ENCODE data around the gene SHISA6.
"Not testable (repeated sequence)": the region's sequence is repeated elsewhere in the genome, so short reads cannot be mapped to it uniquely, and the experiment has no call there.

Gene SHISA6

DNA sequence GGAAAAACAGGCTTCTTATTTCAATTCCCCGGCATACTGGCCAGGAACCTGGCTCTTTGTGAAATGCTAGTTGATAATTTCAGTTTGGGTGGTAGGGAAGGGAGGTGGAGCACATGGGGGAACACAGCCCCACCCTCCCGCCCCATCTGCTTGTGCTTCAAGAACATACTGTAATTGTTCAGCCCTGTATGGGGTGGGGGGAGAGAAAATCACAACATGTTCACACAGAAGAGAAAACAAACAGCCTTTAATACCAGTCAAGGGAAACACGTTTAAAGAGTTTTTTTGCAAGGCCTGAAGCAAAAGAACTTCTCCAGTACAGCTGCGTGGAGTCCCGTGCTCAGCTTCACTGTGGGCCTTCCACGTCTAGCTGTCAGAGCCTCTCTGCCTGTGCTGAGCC lies 59.7 kb downstream of the SHISA6 start:
- no peaks in the 10 kb centered on the region for H3K27me3 ChIP-seq (ENCODE audit: low read length)
- H3F3A ChIP-seq (ENCODE audit: insufficient read depth), result no peaks in the 10 kb centered on the region
- H4K20me1 ChIP-seq (ENCODE audit: low read depth, low read length), result no peaks in the 10 kb centered on the region
- no peak overlapping the region for H3K27ac ChIP-seq (ENCODE audit: low read depth, low read length)
- H3K4me3 ChIP-seq (ENCODE audit: insufficient read depth, low read length, poor library complexity, severe bottlenecking), result no peak overlapping the region
- no peaks in the 10 kb centered on the region for H3K9me3 ChIP-seq (ENCODE audit: insufficient read depth, low read length)
- H3K9ac ChIP-seq (ENCODE audit: low read length), result no peak overlapping the region
- no peaks in the 10 kb centered on the region for H3K36me3 ChIP-seq (ENCODE audit: low read length)
- no peak overlapping the region for H2AFZ ChIP-seq (ENCODE audit: low read depth, low read length, severe bottlenecking)
- no peaks in the 10 kb centered on the region for H3K9me2 ChIP-seq (replicated peaks; ENCODE audit: insufficient read depth, low read length)
- TF ChIP-seq EZH2phosphoT487 (conservative IDR thresholded peaks at IDR 0.05; ENCODE audit: low read length), result no peak
- no peaks in the 10 kb centered on the region for H3K79me2 ChIP-seq (ENCODE audit: insufficient read depth, low read length)
- no peak overlapping the region for H3K4me2 ChIP-seq (ENCODE audit: low read depth, low read length, poor library complexity, severe bottlenecking)

- H3K9me2 ChIP-seq (replicated peaks; ENCODE audit: insufficient read depth, low read length); H3K79me2 ChIP-seq (ENCODE audit: insufficient read depth, low read length); H3K27ac ChIP-seq (ENCODE audit: low read depth, low read length); H3F3A ChIP-seq (ENCODE audit: insufficient read depth); H4K20me1 ChIP-seq (ENCODE audit: low read depth, low read length); H3K9ac ChIP-seq (ENCODE audit: low read length); H3K9me3 ChIP-seq (ENCODE audit: insufficient read depth, low read length); H3K36me3 ChIP-seq (ENCODE audit: low read length); H3K4me3 ChIP-seq (ENCODE audit: insufficient read depth, low read length, poor library complexity, severe bottlenecking); H2AFZ ChIP-seq (ENCODE audit: low read depth, low read length, severe bottlenecking); H3K27me3 ChIP-seq (ENCODE audit: low read length); H3K4me2 ChIP-seq (ENCODE audit: low read depth, low read length, poor library complexity, severe bottlenecking): not testable (repeated sequence)
These were observed 60.9 kb downstream of the SHISA6 start for GRCh38 chr17:11301874-11302273.

DNA sequence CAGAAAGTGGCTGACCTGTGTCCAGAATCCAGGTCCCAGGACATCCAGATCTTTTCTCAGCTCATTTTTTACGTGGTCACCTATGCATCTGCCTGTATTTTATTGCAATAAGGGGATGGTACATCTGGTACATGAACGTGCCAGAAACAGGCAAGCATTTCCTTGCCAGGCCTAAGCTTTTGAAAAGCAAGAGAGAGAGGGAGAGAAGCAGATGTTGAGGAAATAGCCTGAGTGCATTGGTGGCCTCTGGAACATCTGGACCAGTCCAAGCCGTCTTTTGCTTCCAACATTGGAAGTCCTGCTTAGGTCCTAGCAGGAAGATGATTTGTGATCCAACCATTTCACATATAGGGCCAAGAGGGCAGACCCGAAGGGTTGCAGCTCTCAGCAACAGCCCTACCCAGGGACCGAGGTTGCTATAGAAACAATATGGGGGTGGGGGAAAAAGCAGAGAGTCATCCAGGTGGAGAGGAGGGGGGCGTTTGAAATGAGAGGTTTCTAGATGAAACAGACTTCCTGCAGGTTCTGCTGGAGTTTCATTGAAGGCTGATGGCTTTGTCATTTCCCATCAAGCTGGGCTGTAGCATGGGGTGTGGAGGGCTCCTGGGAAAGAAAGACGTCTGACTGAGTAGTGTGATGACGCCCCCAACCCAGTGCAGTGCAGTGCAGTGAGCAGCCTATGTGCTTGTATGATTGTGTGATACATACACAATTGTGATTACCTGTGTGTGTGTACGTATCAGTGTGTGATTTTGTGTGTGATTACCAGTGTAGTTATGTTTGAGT lies 61.6 kb downstream of the SHISA6 start:
- no peak overlapping the region for H2AFZ ChIP-seq (ENCODE audit: low read depth, low read length, severe bottlenecking)
- no peak overlapping the region for H3K4me3 ChIP-seq (ENCODE audit: insufficient read depth, low read length, poor library complexity, severe bottlenecking)
- TF ChIP-seq CTCF (IDR thresholded peaks at IDR 0.05; ENCODE audit: insufficient read depth, low read length, poor library complexity, severe bottlenecking), result no peak
- no peak for TF ChIP-seq EZH2phosphoT487 (conservative IDR thresholded peaks at IDR 0.05; ENCODE audit: low read length)
- no peaks in the 10 kb centered on the region for H3K27me3 ChIP-seq (ENCODE audit: low read length)
- H3K9me3 ChIP-seq (ENCODE audit: insufficient read depth, low read length), result no peaks in the 10 kb centered on the region
- no peak overlapping the region for H3K27ac ChIP-seq (ENCODE audit: low read depth, low read length)
- no peaks in the 10 kb centered on the region for H4K20me1 ChIP-seq (ENCODE audit: low read depth, low read length)
- no peaks in the 10 kb centered on the region for H3K79me2 ChIP-seq (ENCODE audit: insufficient read depth, low read length)
- H3K36me3 ChIP-seq (ENCODE audit: low read length), result no peaks in the 10 kb centered on the region
- H3K4me2 ChIP-seq (ENCODE audit: low read depth, low read length, poor library complexity, severe bottlenecking), result no peak overlapping the region
- no peak overlapping the region for H3K9ac ChIP-seq (ENCODE audit: low read length)
- no peaks in the 10 kb centered on the region for H3K9me2 ChIP-seq (replicated peaks; ENCODE audit: insufficient read depth, low read length)
- H3F3A ChIP-seq (ENCODE audit: insufficient read depth), result no peaks in the 10 kb centered on the region

DNA sequence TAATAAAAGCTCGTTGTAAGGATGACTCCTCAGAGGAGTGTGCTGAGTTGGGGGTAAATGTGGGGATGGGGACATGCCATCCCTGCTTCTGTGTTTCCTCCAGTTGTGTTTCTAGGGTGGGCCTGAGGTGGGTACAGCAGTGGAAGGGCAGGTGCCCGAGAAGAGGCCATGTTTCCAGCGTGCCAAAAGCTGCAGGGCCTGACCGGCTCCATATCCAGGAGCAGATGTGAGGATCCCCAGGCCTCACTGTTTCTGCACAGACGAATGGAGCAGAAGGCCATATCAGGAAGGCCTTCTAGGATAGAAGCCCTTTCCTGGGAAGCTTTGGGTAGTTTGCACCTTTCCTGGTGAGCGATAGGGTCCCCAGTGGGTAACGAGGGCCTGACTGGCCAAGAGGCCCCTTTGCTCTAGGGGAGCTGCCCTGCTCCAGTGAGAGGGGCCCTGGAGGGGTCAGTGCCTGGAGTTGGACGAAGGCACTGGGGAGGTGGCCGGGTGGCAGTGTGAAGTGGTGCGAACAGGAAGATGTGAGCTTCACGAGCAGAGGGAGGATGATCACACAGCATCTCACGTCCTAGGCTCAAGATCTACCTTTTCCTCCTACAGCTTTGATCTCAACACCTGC lies 62.9 kb downstream of the SHISA6 start:
- Histone ChIP-seq H3K9me2 (replicated peaks; ENCODE audit: insufficient read depth, low read length) (no peaks in the 10 kb centered on the region), H4K20me1 (ENCODE audit: low read depth, low read length) (no peaks in the 10 kb centered on the region), H3K27me3 (ENCODE audit: low read length) (no peaks in the 10 kb centered on the region), H3K79me2 (ENCODE audit: insufficient read depth, low read length) (no peaks in the 10 kb centered on the region), H3K9ac (ENCODE audit: low read length) (no peak overlapping the region), H3K4me2 (ENCODE audit: low read depth, low read length, poor library complexity, severe bottlenecking) (no peak overlapping the region), H3K9me3 (ENCODE audit: insufficient read depth, low read length) (no peaks in the 10 kb centered on the region), H3K4me3 (ENCODE audit: insufficient read depth, low read length, poor library complexity, severe bottlenecking) (no peak overlapping the region), H3K27ac (ENCODE audit: low read depth, low read length) (no peak overlapping the region), H3F3A (ENCODE audit: insufficient read depth) (no peaks in the 10 kb centered on the region), H3K36me3 (ENCODE audit: low read length) (no peaks in the 10 kb centered on the region), H2AFZ (ENCODE audit: low read depth, low read length, severe bottlenecking) (no peak overlapping the region)
- TF ChIP-seq EZH2phosphoT487 (conservative IDR thresholded peaks at IDR 0.05; ENCODE audit: low read length) (no peak), CTCF (IDR thresholded peaks at IDR 0.05; ENCODE audit: insufficient read depth, low read length, poor library complexity, severe bottlenecking) (no peak)

Measured in SU-DHL-6 (cell line).